Ovary (tissue), 3 donors: ENCODE results near the gene FBLN7.

Experiments used
- EP300 ChIP-seq: sonication (generic); formaldehyde crosslinking; IDR thresholded peaks from one replicate; pipeline ENCODE4 v1.6.1; 2017; ENCODE audit warnings: antibody characterized with exemption
- POLR2A ChIP-seq: fragments of 450-650 bp; IDR thresholded peaks from one replicate; pipeline ENCODE4 v1.6.1; 2017; ENCODE audit warnings: antibody characterized with exemption, mild to moderate bottlenecking, moderate library complexity
- TF ChIP-seq, protein P1 (sequence below), 3 donors: fragments of 450-650 bp in 2 of 3; fragments of 200-600 bp in 1 of 3; IDR thresholded peaks; one replicate each; pipeline versions ENCODE4 v1.5.1 to v1.8.0; 2016 to 2022; ENCODE audit warnings: antibody characterized with exemption in 3 of 3, mild to moderate bottlenecking in 1 of 3
- donor health status: DM: no; HTN: no; CAD: no.

GRCh38 chr2:112159454-112159921, 21.3 kb downstream of the FBLN7 start:
- TF ChIP-seq POLR2A (no peak), EP300 (no peak)
- TF ChIP-seq, protein P1, sequence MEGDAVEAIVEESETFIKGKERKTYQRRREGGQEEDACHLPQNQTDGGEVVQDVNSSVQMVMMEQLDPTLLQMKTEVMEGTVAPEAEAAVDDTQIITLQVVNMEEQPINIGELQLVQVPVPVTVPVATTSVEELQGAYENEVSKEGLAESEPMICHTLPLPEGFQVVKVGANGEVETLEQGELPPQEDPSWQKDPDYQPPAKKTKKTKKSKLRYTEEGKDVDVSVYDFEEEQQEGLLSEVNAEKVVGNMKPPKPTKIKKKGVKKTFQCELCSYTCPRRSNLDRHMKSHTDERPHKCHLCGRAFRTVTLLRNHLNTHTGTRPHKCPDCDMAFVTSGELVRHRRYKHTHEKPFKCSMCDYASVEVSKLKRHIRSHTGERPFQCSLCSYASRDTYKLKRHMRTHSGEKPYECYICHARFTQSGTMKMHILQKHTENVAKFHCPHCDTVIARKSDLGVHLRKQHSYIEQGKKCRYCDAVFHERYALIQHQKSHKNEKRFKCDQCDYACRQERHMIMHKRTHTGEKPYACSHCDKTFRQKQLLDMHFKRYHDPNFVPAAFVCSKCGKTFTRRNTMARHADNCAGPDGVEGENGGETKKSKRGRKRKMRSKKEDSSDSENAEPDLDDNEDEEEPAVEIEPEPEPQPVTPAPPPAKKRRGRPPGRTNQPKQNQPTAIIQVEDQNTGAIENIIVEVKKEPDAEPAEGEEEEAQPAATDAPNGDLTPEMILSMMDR (IDR thresholded peaks at IDR 0.05): no peak
